Cardiac fibroblast (primary cell): ENCODE measurements around the gene APC2.
A peak's percentile ranks its signal among the peaks of the same experiment; 100 is the strongest.

Source experiments
- DNase-seq, 2 donors: peaks; one replicate each; pipeline versions ENCODE4 v3.0.0 to v3.0.0-alpha.2; 2010; ENCODE audit warnings: low read depth in 2 of 2
- H3K4me3 ChIP-seq, 2 donors: replicated peaks in 1 of 2; 1 replicate in 1 of 2; 2 replicates in 1 of 2; pipeline ENCODE4 v1.5.1; 2011; ENCODE audit warnings: low read depth in 2 of 2, low read length in 2 of 2, mild to moderate bottlenecking in 2 of 2, moderate library complexity in 1 of 2
- TF ChIP-seq, protein P1 (sequence below): IDR thresholded peaks from one replicate; pipeline ENCODE4 v1.5.1; 2011; ENCODE audit warnings: low read depth, mild to moderate bottlenecking, low read length, inconsistent platforms

The APC2 gene

GRCh38 chr19:1450735-1451731 lies 1.1 kb downstream of the APC2 start:
- TF ChIP-seq, protein P1, sequence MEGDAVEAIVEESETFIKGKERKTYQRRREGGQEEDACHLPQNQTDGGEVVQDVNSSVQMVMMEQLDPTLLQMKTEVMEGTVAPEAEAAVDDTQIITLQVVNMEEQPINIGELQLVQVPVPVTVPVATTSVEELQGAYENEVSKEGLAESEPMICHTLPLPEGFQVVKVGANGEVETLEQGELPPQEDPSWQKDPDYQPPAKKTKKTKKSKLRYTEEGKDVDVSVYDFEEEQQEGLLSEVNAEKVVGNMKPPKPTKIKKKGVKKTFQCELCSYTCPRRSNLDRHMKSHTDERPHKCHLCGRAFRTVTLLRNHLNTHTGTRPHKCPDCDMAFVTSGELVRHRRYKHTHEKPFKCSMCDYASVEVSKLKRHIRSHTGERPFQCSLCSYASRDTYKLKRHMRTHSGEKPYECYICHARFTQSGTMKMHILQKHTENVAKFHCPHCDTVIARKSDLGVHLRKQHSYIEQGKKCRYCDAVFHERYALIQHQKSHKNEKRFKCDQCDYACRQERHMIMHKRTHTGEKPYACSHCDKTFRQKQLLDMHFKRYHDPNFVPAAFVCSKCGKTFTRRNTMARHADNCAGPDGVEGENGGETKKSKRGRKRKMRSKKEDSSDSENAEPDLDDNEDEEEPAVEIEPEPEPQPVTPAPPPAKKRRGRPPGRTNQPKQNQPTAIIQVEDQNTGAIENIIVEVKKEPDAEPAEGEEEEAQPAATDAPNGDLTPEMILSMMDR = no peak
- no peak for DNase-seq
- H3K4me3 ChIP-seq = no peak overlapping the region

GRCh38 chr19:1451916-1452801 lies 2.2 kb downstream of the APC2 start:
- DNase-seq = no peak

DNA sequence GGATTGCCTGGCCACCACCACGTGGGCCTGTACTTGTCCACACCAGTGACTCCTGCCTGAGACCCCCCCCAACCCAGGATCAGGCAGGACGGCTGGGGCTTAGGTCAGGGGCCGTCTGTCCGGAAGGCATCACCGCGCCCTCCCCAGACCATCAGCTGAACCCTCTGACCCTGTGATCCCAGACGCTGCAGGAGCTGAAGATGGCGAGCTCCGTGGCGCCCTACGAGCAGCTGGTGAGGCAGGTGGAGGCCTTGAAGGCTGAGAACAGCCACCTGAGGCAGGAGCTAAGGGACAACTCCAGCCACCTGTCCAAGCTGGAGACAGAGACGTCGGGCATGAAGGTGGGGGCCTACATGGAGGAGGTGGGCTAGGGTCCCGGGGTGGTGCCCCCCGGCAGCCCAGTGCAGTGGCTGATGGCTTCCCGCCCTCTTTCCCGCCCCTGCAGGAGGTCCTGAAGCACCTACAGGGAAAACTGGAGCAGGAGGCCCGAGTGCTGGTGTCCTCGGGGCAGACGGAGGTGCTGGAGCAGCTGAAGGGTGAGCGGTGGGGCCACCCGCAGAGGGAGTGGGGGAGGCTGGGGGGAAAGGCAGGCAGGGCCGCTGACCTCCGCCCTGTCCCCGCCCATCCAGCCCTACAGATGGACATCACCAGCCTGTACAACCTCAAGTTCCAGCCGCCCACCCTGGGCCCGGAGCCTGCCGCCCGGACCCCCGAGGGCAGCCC lies 3.0 kb downstream of the APC2 start:
- TF ChIP-seq, protein P1 = no peak

More at GRCh38 chr19:1451916-1452801, 2.2 kb downstream of the APC2 start:
- no peak overlapping the region for H3K4me3 ChIP-seq
- TF ChIP-seq, protein P1 = no peak

GRCh38 chr19:1453525-1454364 lies 3.8 kb downstream of the APC2 start:
- TF ChIP-seq, protein P1 = no peak
- no peak overlapping the region for H3K4me3 ChIP-seq
- peak; percentile 38 to 44 for DNase-seq

More for the DNA sequence above, 3.0 kb downstream of the APC2 start:
- no peak for DNase-seq
- H3K4me3 ChIP-seq = no peak overlapping the region

GRCh38 chr19:1455002-1455335 lies 5.0 kb downstream of the APC2 start:
- DNase-seq = no peak
- H3K4me3 ChIP-seq = no peak overlapping the region
- TF ChIP-seq, protein P1 = no peak
